Right cardiac atrium (tissue), 5 donors: Measurements from ENCODE around the gene NMUR2. TPM values are rescaled to one million over a fixed set of nuclear protein-coding genes. Genes with fewer than 3 reads are reported as not detected.

ENCODE experiments used
- ATAC-seq, 2 donors: fragments of 200-7000 bp; cut with Tn5 transposase; one replicate each; pipeline versions ENCODE4 v1.8.0 to v1.9.1; 2020; ENCODE audit warnings: moderate library complexity in 2 of 2, mild to moderate bottlenecking in 1 of 2
- DNase-seq, 3 donors: peaks; one replicate each; pipeline ENCODE4 v3.0.0-alpha.2; 2020
- H3K27ac ChIP-seq: one replicate; pipeline ENCODE4 v1.5.1; 2013; ENCODE audit warnings: mild to moderate bottlenecking, low read length, control low read depth, moderate library complexity
- H3K27me3 ChIP-seq: one replicate; pipeline ENCODE4 v1.6.1; 2013; ENCODE audit not compliant: control insufficient read depth, insufficient read depth
- H3K4me1 ChIP-seq: one replicate; pipeline ENCODE4 v1.6.1; 2013; ENCODE audit warnings: low read length; ENCODE audit not compliant: control insufficient read depth, insufficient read depth
- H3K4me3 ChIP-seq: one replicate; pipeline ENCODE4 v1.5.1; 2013; ENCODE audit warnings: low read length, control low read depth
- H3K9me3 ChIP-seq: one replicate; pipeline ENCODE4 v1.6.1; 2013; ENCODE audit warnings: low read length; ENCODE audit not compliant: control insufficient read depth
- WGBS: extraction: QIAGEN DNeasy Blood & Tissue Kit; methylation state at CpG from one replicate; pipeline ENCODE4 v1.1.7; 2013; 5-methylcytosine and 5-hydroxymethylcytosine counted together
- intact Hi-C, 4 donors: fragments of 100-400 bp; cut with DNase I; formaldehyde crosslinking; loops; one replicate each; pipeline versions ENCODE4 v1.11.0 to v1.14.0; 2022 to 2023
- polyA plus RNA-seq: library from polyadenylated mRNA; stranded (reverse); fragments of 200-250 nt; gene quantifications from one replicate; pipeline ENCODE4 v1.2.3, GENCODE V29; 2013
- total RNA-seq, 4 donors: library from RNA; stranded (reverse); fragmentation: NEBNext Ultra II Directional; extraction: Animal tissue kit (Norgen Biotek cat#: 25700); gene quantifications; one replicate each; pipeline ENCODE4 v1.2.1, GENCODE V29; 2021
- donor health status: healthy with polysubstance abuse.
- donor health status: DM: no; HTN: yes; CAD: no.
- donor health status: DM: no; HTN: no; CAD: no.
- donor health status: DM: no; HTN: yes; CAD: no; lungs with severe emphysema.
- donor health status: DM: yes; HTN: yes; CAD: no.

The NMUR2 gene
- total and polyA plus RNA-seq, 5 donors = 0.09 to 0.62 TPM; not detected in 3

- Histone ChIP-seq H3K27me3 (no peaks in the 10 kb centered on the region), H3K4me1 (no peaks in the 10 kb centered on the region), H3K4me3 (no peak overlapping the region), H3K27ac (no peak overlapping the region), H3K9me3 (no peaks in the 10 kb centered on the region)
- no peak for DNase-seq
- intact Hi-C loops = no loop called here
- no peak for ATAC-seq
These were observed 35.8 kb downstream of the NMUR2 start for GRCh38 chr5:152369298-152369697.

- intact Hi-C loops = no loop called here
- no peak overlapping the region for H3K4me3 ChIP-seq
- DNase-seq (no peak), ATAC-seq (no peak)
- 56% methylated on average over 3 of the region's 3 CpGs for WGBS
- H3K27ac ChIP-seq = no peak overlapping the region
- H3K4me1 ChIP-seq = no peaks in the 10 kb centered on the region
- no peaks in the 10 kb centered on the region for H3K9me3 ChIP-seq
- H3K27me3 ChIP-seq = no peaks in the 10 kb centered on the region
These were observed 37.5 kb downstream of the NMUR2 start for GRCh38 chr5:152367554-152367953.

- Histone ChIP-seq H3K4me1 (no peaks in the 10 kb centered on the region), H3K9me3 (no peaks in the 10 kb centered on the region), H3K27me3 (no peaks in the 10 kb centered on the region), H3K27ac (no peak overlapping the region), H3K4me3 (no peak overlapping the region)
- 45% methylated on average over 1 of the region's 1 CpG for WGBS
- ATAC-seq (no peak), DNase-seq (no peak)
- intact Hi-C loops = no loop called here
These were observed 38.4 kb downstream of the NMUR2 start for GRCh38 chr5:152366716-152367115.

- intact Hi-C loops = no loop called here
- no peak for DNase-seq
- no peak overlapping the region for H3K27ac ChIP-seq
- no peaks in the 10 kb centered on the region for H3K9me3 ChIP-seq
- no peak for ATAC-seq
- no peaks in the 10 kb centered on the region for H3K27me3 ChIP-seq
- H3K4me3 ChIP-seq = no peak overlapping the region
- H3K4me1 ChIP-seq = no peaks in the 10 kb centered on the region
These were observed 40.2 kb downstream of the NMUR2 start for GRCh38 chr5:152364899-152365298.

- intact Hi-C loops = no loop called here
- WGBS = 64% methylated on average over 4 of the region's 4 CpGs
- peak in 1 of 2 donors; percentile 48 for ATAC-seq
- no peak for DNase-seq
- Histone ChIP-seq H3K27me3 (no peaks in the 10 kb centered on the region), H3K9me3 (no peaks in the 10 kb centered on the region), H3K4me1 (no peaks in the 10 kb centered on the region), H3K27ac (no peak overlapping the region), H3K4me3 (no peak overlapping the region)
These were observed 40.9 kb downstream of the NMUR2 start for GRCh38 chr5:152364172-152364571.

GRCh38 chr5:152358861-152359568, 46.1 kb downstream of the NMUR2 start:
- Histone ChIP-seq H3K27me3 (no peaks in the 10 kb centered on the region), H3K4me3 (no peak overlapping the region), H3K27ac (no peak overlapping the region), H3K9me3 (no peaks in the 10 kb centered on the region), H3K4me1 (peaks cover 2% of the 10 kb centered on the region)
- 52% methylated on average over 9 of the region's 9 CpGs for WGBS
- intact Hi-C loops = no loop called here
- DNase-seq (no peak), ATAC-seq (no peak)

- no peak overlapping the region for H3K4me3 ChIP-seq
- ATAC-seq = no peak
- intact Hi-C loops = no loop called here
- DNase-seq = no peak
- no peaks in the 10 kb centered on the region for H3K9me3 ChIP-seq
- no peak overlapping the region for H3K27ac ChIP-seq
- H3K4me1 ChIP-seq = peaks cover 2% of the 10 kb centered on the region
- no peaks in the 10 kb centered on the region for H3K27me3 ChIP-seq
- 85% methylated on average over 2 of the region's 2 CpGs for WGBS
These were observed 48.6 kb downstream of the NMUR2 start for GRCh38 chr5:152356506-152356905.

GRCh38 chr5:152355061-152355460, 50.0 kb downstream of the NMUR2 start:
- 80% methylated on average over 1 of the region's 1 CpG for WGBS
- Histone ChIP-seq H3K27ac (no peak overlapping the region), H3K4me1 (peaks cover 2% of the 10 kb centered on the region), H3K9me3 (no peaks in the 10 kb centered on the region), H3K27me3 (no peaks in the 10 kb centered on the region), H3K4me3 (no peak overlapping the region)
- intact Hi-C loops = no loop called here
- peak in 1 of 2 donors; percentile 59 for ATAC-seq
- no peak for DNase-seq

- WGBS = 80% methylated on average over 3 of the region's 3 CpGs
- Histone ChIP-seq H3K4me1 (no peaks in the 10 kb centered on the region), H3K4me3 (no peak overlapping the region), H3K27me3 (no peaks in the 10 kb centered on the region), H3K9me3 (no peaks in the 10 kb centered on the region), H3K27ac (no peak overlapping the region)
- ATAC-seq (no peak), DNase-seq (no peak)
- intact Hi-C loops = no loop called here
These were observed 52.1 kb downstream of the NMUR2 start for GRCh38 chr5:152353001-152353400.

- intact Hi-C loops = no loop called here
- ATAC-seq = peak; percentile 48 to 76
- Histone ChIP-seq H3K9me3 (no peaks in the 10 kb centered on the region), H3K4me3 (no peak overlapping the region), H3K27ac (no peak overlapping the region), H3K27me3 (no peaks in the 10 kb centered on the region), H3K4me1 (no peaks in the 10 kb centered on the region)
- DNase-seq = peak; percentile 41 to 68 (median 63)
- 20% methylated on average over 8 of the region's 8 CpGs for WGBS
These were observed 55.2 kb downstream of the NMUR2 start for GRCh38 chr5:152349683-152350526.
